HUES64 (cell line): ENCODE measurements around the gene CACNA1C.

ENCODE experiments used
- H3K27ac ChIP-seq: 2 replicates; pipeline ENCODE4 v1.7.0; 2013; ENCODE audit warnings: low read depth, low read length, inconsistent platforms
- H3K27me3 ChIP-seq: 2 replicates; pipeline ENCODE4 v1.6.1; 2013; ENCODE audit warnings: mild to moderate bottlenecking, low read length; ENCODE audit not compliant: insufficient read depth
- H3K36me3 ChIP-seq: 2 replicates; pipeline ENCODE4 v1.6.1; 2013; ENCODE audit warnings: mild to moderate bottlenecking, low read length; ENCODE audit not compliant: insufficient read depth
- H3K4me1 ChIP-seq: 2 replicates; pipeline ENCODE4 v1.6.1; 2013; ENCODE audit warnings: mild to moderate bottlenecking, low read length, moderate library complexity; ENCODE audit not compliant: insufficient read depth
- H3K4me3 ChIP-seq: 2 replicates; pipeline ENCODE4 v1.5.1; 2013; ENCODE audit warnings: mild to moderate bottlenecking, low read length, moderate library complexity
- H3K9ac ChIP-seq: 2 replicates; pipeline ENCODE4 v1.6.1; 2013; ENCODE audit warnings: mild to moderate bottlenecking, low read depth, low read length
- H3K9me3 ChIP-seq: 2 replicates; pipeline ENCODE4 v1.6.1; 2013; ENCODE audit warnings: low read depth, low read length; ENCODE audit not compliant: insufficient read depth
- WGBS: fragments of 150-250, 120-280 bp; methylation state at CpG from one replicate; pipeline ENCODE4 v1.1.7; 2013; ENCODE audit warnings: missing lambda C conversion rate; 5-methylcytosine and 5-hydroxymethylcytosine counted together

Gene CACNA1C

GRCh38 chr12:2273751-2274150 lies 221.0 kb downstream of the CACNA1C start:
- Histone ChIP-seq H3K9ac (no peak overlapping the region), H3K9me3 (no peaks in the 10 kb centered on the region), H3K27me3 (no peaks in the 10 kb centered on the region), H3K4me1 (no peaks in the 10 kb centered on the region), H3K36me3 (no peaks in the 10 kb centered on the region), H3K4me3 (no peak overlapping the region), H3K27ac (no peak overlapping the region)
- WGBS, result 95% methylated on average over 12 of the region's 12 CpGs

- no peaks in the 10 kb centered on the region for H3K4me1 ChIP-seq
- H3K27ac ChIP-seq, result no peak overlapping the region
- 94% methylated on average over 7 of the region's 7 CpGs for WGBS
- no peak overlapping the region for H3K4me3 ChIP-seq
- no peaks in the 10 kb centered on the region for H3K36me3 ChIP-seq
- no peak overlapping the region for H3K9ac ChIP-seq
- H3K27me3 ChIP-seq, result no peaks in the 10 kb centered on the region
- H3K9me3 ChIP-seq, result no peaks in the 10 kb centered on the region
Measured at GRCh38 chr12:2274733-2275132, 221.9 kb downstream of the CACNA1C start.

DNA sequence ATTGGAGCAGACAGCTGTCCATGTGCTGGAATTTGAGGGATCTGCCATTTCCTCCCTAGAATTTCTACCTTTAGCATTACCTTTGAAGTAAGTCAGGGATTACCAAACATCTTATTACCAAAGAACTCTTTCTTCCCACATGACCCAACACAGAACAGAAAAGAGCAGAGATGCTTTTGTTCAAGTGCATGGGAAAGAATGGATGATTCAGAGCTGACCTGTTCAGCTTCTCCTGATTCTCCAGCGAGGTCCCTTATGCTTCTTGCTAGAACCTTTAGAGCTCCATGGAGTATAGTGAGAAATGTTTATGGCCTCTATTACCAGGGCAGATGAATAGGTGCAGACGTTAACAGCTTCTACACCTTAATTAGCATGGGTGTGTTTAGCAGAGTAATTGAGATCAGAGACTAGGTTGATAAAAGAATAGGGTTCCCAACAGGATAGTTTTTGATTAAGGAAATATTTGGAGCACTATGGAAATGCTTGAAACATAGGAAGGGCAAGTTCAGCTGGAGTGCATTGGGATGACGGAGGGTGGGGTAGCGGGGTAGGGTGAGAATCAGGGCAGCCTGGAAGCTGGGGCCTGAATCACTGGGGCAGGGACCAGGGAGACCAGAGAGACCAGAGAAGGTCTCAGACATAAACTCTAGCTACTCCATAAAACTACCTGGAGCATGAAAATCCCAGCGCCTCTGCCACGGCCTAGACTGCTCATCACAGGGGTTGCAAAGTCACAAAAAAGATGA lies 223.7 kb downstream of the CACNA1C start:
- WGBS, result 91% methylated on average over 6 of the region's 6 CpGs
- H3K4me3 ChIP-seq, result no peak overlapping the region
- H3K36me3 ChIP-seq, result no peaks in the 10 kb centered on the region
- no peak overlapping the region for H3K27ac ChIP-seq
- no peaks in the 10 kb centered on the region for H3K27me3 ChIP-seq
- no peak overlapping the region for H3K9ac ChIP-seq
- no peaks in the 10 kb centered on the region for H3K9me3 ChIP-seq
- no peaks in the 10 kb centered on the region for H3K4me1 ChIP-seq

GRCh38 chr12:2277492-2278155 lies 224.8 kb downstream of the CACNA1C start:
- Histone ChIP-seq H3K9me3 (no peaks in the 10 kb centered on the region), H3K27ac (no peak overlapping the region), H3K4me1 (no peaks in the 10 kb centered on the region; the same call in 1 of the 2 replicates), H3K36me3 (no peaks in the 10 kb centered on the region), H3K4me3 (no peak overlapping the region), H3K9ac (no peak overlapping the region), H3K27me3 (no peaks in the 10 kb centered on the region)
- 79% methylated on average over 6 of the region's 6 CpGs for WGBS

DNA sequence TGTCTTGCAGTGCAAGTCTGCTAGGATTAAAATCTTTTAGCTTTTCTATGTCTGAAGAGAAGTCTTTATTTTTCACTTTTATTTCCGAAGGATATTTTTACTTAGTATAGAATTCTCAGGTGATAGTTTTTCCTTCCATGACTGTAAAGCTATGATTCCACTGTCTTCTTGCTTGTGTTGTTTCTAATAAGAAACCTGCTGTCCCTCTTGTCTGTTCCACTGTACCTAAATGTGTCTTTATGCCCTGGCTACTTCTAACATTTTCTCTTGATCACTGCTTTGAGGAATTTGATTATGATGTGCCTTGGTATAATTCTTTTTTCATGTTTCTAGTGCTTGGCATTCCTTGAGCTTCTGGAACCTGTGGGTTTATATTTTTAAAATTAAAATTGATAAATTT lies 228.7 kb downstream of the CACNA1C start:
- Histone ChIP-seq H3K9me3 (no peaks in the 10 kb centered on the region), H3K27ac (no peak overlapping the region), H3K4me1 (peaks cover 4% of the 10 kb centered on the region; the same call in 1 of the 2 replicates), H3K4me3 (no peak overlapping the region), H3K27me3 (no peaks in the 10 kb centered on the region), H3K36me3 (no peaks in the 10 kb centered on the region), H3K9ac (no peak overlapping the region)
- no CpG with 5 or more reads among the region's 1 CpG for WGBS

DNA sequence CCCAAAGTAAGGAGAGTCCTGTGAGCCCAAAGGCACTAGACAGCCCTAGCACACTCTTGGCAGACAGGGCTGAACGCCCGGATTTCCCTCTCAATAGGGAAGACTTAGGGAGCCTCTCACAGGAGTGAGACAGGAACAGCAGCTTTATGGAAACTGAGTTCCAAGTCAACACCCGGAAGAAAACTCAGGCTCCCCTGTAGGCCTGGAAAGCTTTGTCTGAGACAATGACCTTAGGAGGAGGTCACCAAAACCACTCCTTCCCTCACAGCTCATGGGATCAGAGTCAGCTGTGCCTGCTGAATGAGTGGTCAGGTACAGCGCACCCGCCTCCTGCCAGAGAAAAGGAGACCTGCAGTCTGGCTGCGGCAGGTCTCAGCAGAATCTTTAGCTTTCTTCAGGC lies 229.5 kb downstream of the CACNA1C start:
- H3K27ac ChIP-seq, result no peak overlapping the region
- H3K27me3 ChIP-seq, result no peaks in the 10 kb centered on the region
- 53% methylated on average over 6 of the region's 6 CpGs for WGBS
- no peak overlapping the region for H3K9ac ChIP-seq
- peaks cover 4% of the 10 kb centered on the region; the same call in 1 of the 2 replicates for H3K4me1 ChIP-seq
- no peaks in the 10 kb centered on the region for H3K36me3 ChIP-seq
- no peak overlapping the region for H3K4me3 ChIP-seq
- no peaks in the 10 kb centered on the region for H3K9me3 ChIP-seq

- no peak overlapping the region for H3K9ac ChIP-seq
- peaks cover 14% of the 10 kb centered on the region; the same call in 1 of the 2 replicates for H3K4me1 ChIP-seq
- WGBS, result 93% methylated on average over 6 of the region's 6 CpGs
- H3K27ac ChIP-seq, result no peak overlapping the region
- H3K27me3 ChIP-seq, result no peaks in the 10 kb centered on the region
- H3K4me3 ChIP-seq, result no peak overlapping the region
- H3K9me3 ChIP-seq, result no peaks in the 10 kb centered on the region
- H3K36me3 ChIP-seq, result no peaks in the 10 kb centered on the region
Measured at GRCh38 chr12:2283480-2283879, 230.7 kb downstream of the CACNA1C start.

- H3K27ac ChIP-seq, result no peak overlapping the region
- no peaks in the 10 kb centered on the region for H3K27me3 ChIP-seq
- no peaks in the 10 kb centered on the region for H3K9me3 ChIP-seq
- H3K4me1 ChIP-seq, result peaks cover 19% of the 10 kb centered on the region
- H3K9ac ChIP-seq, result no peak overlapping the region
- H3K4me3 ChIP-seq, result no peak overlapping the region
- WGBS, result 91% methylated on average over 10 of the region's 10 CpGs
- H3K36me3 ChIP-seq, result no peaks in the 10 kb centered on the region
Measured at GRCh38 chr12:2283916-2284315, 231.1 kb downstream of the CACNA1C start.

GRCh38 chr12:2284321-2284813 lies 231.6 kb downstream of the CACNA1C start:
- Histone ChIP-seq H3K4me3 (no peak overlapping the region), H3K27me3 (no peaks in the 10 kb centered on the region), H3K9ac (no peak overlapping the region), H3K9me3 (no peaks in the 10 kb centered on the region), H3K4me1 (peaks cover 23% of the 10 kb centered on the region), H3K36me3 (no peaks in the 10 kb centered on the region), H3K27ac (no peak overlapping the region)
- 89% methylated on average over 10 of the region's 10 CpGs for WGBS

DNA sequence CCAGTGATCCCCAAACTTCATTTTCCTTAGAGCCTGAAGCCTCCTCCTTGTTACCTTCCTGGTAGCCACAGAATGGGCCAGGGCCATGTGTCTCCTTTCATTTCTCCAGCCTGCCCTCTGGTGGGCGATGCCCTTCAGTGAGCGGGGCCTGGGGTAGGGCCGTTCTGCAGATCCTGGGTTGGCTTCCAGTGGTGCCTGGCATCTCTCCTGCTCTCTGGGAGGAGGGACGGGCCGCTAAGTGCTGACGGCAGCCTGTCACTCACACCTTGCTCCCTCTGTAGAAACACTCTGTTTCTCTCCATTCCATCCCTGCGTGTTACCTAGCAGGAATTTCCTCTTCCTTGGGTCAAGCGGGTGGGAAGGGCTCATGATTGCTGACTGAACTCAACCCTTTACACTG lies 232.1 kb downstream of the CACNA1C start:
- H3K9me3 ChIP-seq, result no peaks in the 10 kb centered on the region
- no peak overlapping the region for H3K27ac ChIP-seq
- H3K4me3 ChIP-seq, result no peak overlapping the region
- no peaks in the 10 kb centered on the region for H3K36me3 ChIP-seq
- WGBS, result 21% methylated on average over 8 of the region's 8 CpGs
- H3K4me1 ChIP-seq, result peaks cover 25% of the 10 kb centered on the region
- no peaks in the 10 kb centered on the region for H3K27me3 ChIP-seq
- no peak overlapping the region for H3K9ac ChIP-seq

- H3K27ac ChIP-seq, result no peak overlapping the region
- H3K9me3 ChIP-seq, result no peaks in the 10 kb centered on the region
- peaks cover 25% of the 10 kb centered on the region for H3K4me1 ChIP-seq
- WGBS, result 92% methylated on average over 14 of the region's 14 CpGs
- no peak overlapping the region for H3K4me3 ChIP-seq
- no peaks in the 10 kb centered on the region for H3K27me3 ChIP-seq
- H3K9ac ChIP-seq, result no peak overlapping the region
- H3K36me3 ChIP-seq, result no peaks in the 10 kb centered on the region
Measured at GRCh38 chr12:2285462-2285861, 232.7 kb downstream of the CACNA1C start.
